Transverse colon (tissue), 4 donors: Measurements from ENCODE around the gene SLC9A4.

Source experiments
- CTCF ChIP-seq, 5 experiments: fragments of 200-600 bp in 3 of 5; fragments of 450-650 bp in 2 of 5; sonication (generic) in 3 of 5; IDR thresholded peaks; 1 replicate in 2 of 5; 2 replicates in 3 of 5; pipeline ENCODE4 v1.5.1; 2016 to 2017; ENCODE audit warnings: antibody characterized with exemption in 5 of 5, inconsistent platforms in 3 of 5, mild to moderate bottlenecking in 2 of 5, moderate library complexity in 1 of 5
- EP300 ChIP-seq: sonication (generic); formaldehyde crosslinking; IDR thresholded peaks from one replicate; pipeline ENCODE4 v1.6.1; 2017; ENCODE audit warnings: antibody characterized with exemption, low read depth
- POLR2A ChIP-seq: fragments of 450-650 bp; IDR thresholded peaks from one replicate; pipeline ENCODE4 v1.6.1; 2016; ENCODE audit warnings: antibody characterized with exemption, mild to moderate bottlenecking, moderate library complexity
- POLR2AphosphoS5 ChIP-seq, 3 donors: sonication (generic); formaldehyde crosslinking; IDR thresholded peaks; one replicate each; pipeline ENCODE4 v1.6.1; 2016; ENCODE audit warnings: antibody characterized with exemption in 3 of 3

- TF ChIP-seq CTCF (IDR thresholded peaks at IDR 0.05) (no peak), POLR2A (no peak), POLR2AphosphoS5 (IDR thresholded peaks at IDR 0.05) (no peak), EP300 (no peak)
These were observed 17.9 kb upstream of the SLC9A4 start for GRCh38 chr2:102455061-102455670.
